Islet precursor cell (in vitro differentiated cells): Measurements from ENCODE around the gene SMPX.

Experiments used
- DNase-seq: peaks from one replicate; pipeline ENCODE4 v3.0.0-alpha.2; 2018

SMPX gene

DNA sequence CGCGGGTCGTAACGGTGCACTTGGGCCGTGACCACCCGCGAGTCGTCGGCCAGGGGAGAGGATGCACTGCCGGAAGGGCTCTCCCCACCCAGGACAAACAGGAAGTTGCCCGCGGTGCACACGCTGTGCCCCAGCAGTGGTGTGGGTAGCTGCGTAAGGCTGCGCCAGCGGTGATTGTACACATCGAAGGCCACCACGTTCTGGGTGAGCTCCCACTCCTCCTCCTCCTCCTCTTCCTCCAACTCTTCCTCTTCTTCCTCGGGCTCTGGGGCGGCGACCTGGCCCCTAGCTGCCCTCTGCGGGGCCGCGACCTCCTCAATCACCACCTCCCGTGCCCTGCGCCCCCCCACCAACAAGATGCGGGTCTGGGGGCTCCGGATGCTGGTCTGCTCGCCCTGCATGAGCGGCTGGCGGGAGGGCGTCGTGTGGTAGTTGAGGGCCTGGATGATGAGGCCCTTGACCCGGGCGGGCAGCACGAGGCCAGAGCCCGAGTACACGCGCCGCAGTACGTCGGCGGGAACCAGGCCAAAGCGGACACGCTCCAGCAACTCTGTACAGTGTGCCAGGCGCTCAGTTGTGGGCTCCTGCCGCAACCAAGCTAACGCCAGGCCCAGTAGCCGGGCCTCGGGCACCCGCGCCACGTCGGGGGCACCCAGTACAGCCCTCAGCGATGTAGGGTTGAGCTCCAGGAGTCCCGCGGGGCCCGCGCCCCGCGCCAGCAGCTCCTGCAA lies 101.2 kb downstream of the SMPX start:
- no peak for DNase-seq
